NCI-H2227 (cell line): Measurements from ENCODE around the gene TRMT112.

Experiments
- DNase-seq: peaks from one replicate; lab custom pipeline; 2025; ENCODE audit not compliant: unreplicated experiment; lab: John Stamatoyannopoulos, UW

Gene TRMT112

GRCh38 chr11:64294774-64295173 lies 22.6 kb downstream of the TRMT112 start:
- DNase-seq, result no peak

- no peak for DNase-seq
These were observed 24.7 kb downstream of the TRMT112 start for GRCh38 chr11:64292460-64293254.

GRCh38 chr11:64291752-64292459 lies 25.5 kb downstream of the TRMT112 start:
- no peak for DNase-seq

GRCh38 chr11:64291262-64291751 lies 26.1 kb downstream of the TRMT112 start, which contains the start of gene KCNK4:
Gene KCNK4, plus strand, starts transcription at chr11:64291302. Its CDS starts 1,717 bp downstream, at chr11:64293019.
- DNase-seq, result no peak

- DNase-seq, result no peak
These were observed 26.8 kb downstream of the TRMT112 start for GRCh38 chr11:64290352-64291261.

GRCh38 chr11:64289002-64289564 lies 28.3 kb downstream of the TRMT112 start:
- DNase-seq, result no peak

GRCh38 chr11:64288353-64288750 lies 29.0 kb downstream of the TRMT112 start:
- no peak for DNase-seq

GRCh38 chr11:64287676-64288352 lies 29.5 kb downstream of the TRMT112 start:
- DNase-seq, result no peak

GRCh38 chr11:64286801-64287159 lies 30.6 kb downstream of the TRMT112 start:
- no peak for DNase-seq

- no peak for DNase-seq
These were observed 31.2 kb downstream of the TRMT112 start for GRCh38 chr11:64285885-64286800.

- DNase-seq, result peak; percentile 89
These were observed 32.1 kb downstream of the TRMT112 start, which contains the start of gene GPR137 for GRCh38 chr11:64284962-64285884. Gene GPR137, plus strand, starts transcription at chr11:64285848. Its CDS starts 677 bp downstream, at chr11:64286525.

GRCh38 chr11:64284048-64284961 lies 33.1 kb downstream of the TRMT112 start, which contains the start of gene BAD:
Gene BAD, minus strand, starts transcription at chr11:64284665. Its CDS starts 297 bp downstream, at chr11:64284368.
- DNase-seq, result peak; percentile 95

- no peak for DNase-seq
These were observed 34.3 kb downstream of the TRMT112 start for GRCh38 chr11:64283092-64283491.

GRCh38 chr11:64281957-64282770 lies 35.2 kb downstream of the TRMT112 start:
- no peak for DNase-seq

- DNase-seq, result no peak
These were observed 38.7 kb downstream of the TRMT112 start for GRCh38 chr11:64278576-64279190.
